RWPE1 (cell line): Measurements from ENCODE around the gene POGK.

ENCODE experiments used
- CTCF ChIA-PET: fragments of 350-600 bp; sonication (Branson Sonifier 250); formaldehyde crosslinking; extraction: SDS; loops from one replicate; lab custom pipeline; 2021; lab: Yijun Ruan, JAX
- POLR2A ChIA-PET: fragments of 400-600 bp; formaldehyde crosslinking; extraction: SDS; loops from one replicate; lab custom pipeline; 2020; ENCODE audit warnings: antibody characterized with exemption; ENCODE audit not compliant: low non-redundant PET; lab: Yijun Ruan, JAX
- DNase-seq: peaks from one replicate; pipeline ENCODE4 v3.0.0; 2012; ENCODE audit warnings: low spot score
- H3K27ac ChIP-seq: fragments of 450-650 bp; 2 replicates; pipeline ENCODE4 v1.5.1; 2017
- TF ChIP-seq, protein P1 (sequence below): fragments of 450-650 bp; conservative IDR thresholded peaks from 2 replicates; pipeline ENCODE4 v1.5.1; 2017; ENCODE audit warnings: low read depth, mild to moderate bottlenecking

POGK gene

DNA sequence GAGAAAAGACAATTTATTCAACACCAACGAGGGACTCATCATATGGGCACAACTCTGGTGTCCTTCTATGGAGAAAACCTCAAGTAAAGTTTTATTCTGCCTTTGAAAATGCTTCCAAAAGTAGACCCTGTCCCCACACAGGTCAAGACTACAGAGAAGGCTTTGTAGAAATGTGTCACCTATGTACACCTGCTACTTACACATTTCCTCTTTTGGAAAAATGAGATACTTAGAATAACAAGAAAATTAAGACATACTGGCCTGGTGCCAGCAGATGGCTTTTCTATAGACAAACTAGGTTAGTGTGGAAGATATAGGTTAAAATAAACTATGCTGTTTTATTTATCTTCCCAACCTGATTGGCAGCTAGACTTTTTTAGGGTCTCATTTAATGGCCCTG is 13.6 kb downstream of the POGK start:
- DNase-seq: no peak
- ChIA-PET CTCF (interaction anchor here (0.7 kb wide), 1 partner anchor 14 kb away, joined by 3 read pairs; the partner anchor contains the start of gene POGK), POLR2A (no interaction called here)
- TF ChIP-seq, protein P1, sequence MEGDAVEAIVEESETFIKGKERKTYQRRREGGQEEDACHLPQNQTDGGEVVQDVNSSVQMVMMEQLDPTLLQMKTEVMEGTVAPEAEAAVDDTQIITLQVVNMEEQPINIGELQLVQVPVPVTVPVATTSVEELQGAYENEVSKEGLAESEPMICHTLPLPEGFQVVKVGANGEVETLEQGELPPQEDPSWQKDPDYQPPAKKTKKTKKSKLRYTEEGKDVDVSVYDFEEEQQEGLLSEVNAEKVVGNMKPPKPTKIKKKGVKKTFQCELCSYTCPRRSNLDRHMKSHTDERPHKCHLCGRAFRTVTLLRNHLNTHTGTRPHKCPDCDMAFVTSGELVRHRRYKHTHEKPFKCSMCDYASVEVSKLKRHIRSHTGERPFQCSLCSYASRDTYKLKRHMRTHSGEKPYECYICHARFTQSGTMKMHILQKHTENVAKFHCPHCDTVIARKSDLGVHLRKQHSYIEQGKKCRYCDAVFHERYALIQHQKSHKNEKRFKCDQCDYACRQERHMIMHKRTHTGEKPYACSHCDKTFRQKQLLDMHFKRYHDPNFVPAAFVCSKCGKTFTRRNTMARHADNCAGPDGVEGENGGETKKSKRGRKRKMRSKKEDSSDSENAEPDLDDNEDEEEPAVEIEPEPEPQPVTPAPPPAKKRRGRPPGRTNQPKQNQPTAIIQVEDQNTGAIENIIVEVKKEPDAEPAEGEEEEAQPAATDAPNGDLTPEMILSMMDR: no peak
- no peak overlapping the region for H3K27ac ChIP-seq

DNA sequence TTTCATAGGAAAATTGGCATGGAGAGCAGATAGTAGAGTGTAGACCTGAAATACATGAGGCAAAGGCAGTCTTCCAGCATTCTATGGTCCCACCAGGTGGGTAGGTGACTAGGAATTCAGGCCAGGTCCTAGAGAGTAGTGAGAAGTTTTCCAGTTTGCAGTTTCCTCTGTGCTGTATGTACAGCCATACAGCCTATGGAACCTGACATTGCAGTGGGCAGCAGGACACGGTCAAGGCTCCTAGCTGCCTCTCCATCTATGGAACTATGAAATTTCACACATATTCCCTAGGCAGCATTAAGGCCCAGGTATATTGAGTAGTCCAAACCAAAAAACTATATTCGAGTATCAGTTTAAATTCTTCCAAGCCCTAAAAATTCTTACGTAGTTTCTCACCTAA is 16.3 kb downstream of the POGK start:
- TF ChIP-seq, protein P1: no peak
- no peak for DNase-seq
- POLR2A ChIA-PET: no interaction called here
- H3K27ac ChIP-seq: no peak overlapping the region
- CTCF ChIA-PET: no interaction called here

DNA sequence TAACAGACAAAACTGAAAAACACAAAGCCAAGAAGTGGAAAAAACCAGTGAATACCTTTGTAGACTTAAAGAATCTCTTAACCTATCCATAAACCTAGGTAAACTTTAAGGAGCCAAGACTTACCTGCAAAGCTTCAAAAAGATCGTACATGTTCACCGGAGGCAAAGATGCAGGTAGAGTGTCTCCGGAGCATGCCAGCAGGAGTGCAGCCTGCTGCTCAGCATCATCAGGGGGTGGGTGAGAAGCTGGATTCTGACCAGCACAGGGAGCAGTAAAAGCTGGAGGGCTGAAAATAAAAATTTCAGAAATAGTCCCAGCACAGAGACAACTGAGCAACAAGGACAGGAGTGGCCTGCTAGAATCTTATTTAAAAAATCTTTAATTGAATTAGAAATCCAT is 18.7 kb downstream of the POGK start:
- no peak overlapping the region for H3K27ac ChIP-seq
- DNase-seq: no peak
- ChIA-PET CTCF (no interaction called here), POLR2A (no interaction called here)
- TF ChIP-seq, protein P1: no peak

DNA sequence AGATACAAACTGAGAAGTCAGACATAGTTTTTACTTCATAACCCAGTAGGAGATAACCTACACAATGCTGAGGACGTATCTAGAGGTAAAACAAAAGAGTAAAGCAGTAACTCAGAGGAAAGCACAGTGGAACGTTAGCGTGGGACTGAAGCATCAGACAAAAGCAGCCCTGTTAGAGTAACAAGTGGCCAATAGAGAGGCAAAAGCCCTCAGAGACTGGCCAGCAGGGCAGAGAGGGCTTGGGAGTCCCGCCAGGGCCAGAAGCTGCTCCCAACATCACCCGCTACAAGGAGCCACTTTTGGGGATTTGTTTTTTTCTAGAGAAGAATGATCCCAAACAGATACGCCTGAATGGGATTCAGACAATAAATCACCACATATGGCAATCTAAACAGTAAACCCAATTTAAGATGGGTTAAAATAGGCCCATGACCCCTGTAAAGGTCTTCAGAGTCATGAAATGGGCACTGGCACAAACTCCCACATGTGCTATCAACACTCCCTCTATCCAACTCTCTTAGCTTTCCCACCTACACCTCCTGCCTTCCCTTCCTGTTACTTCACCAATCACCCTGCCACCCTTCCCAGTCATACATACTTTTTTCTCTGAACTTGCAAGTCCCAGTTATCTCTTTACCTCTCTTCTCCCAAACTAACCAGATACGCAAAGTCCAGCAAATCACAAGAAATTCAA is 19.6 kb downstream of the POGK start:
- ChIA-PET CTCF (no interaction called here), POLR2A (no interaction called here)
- DNase-seq: no peak
- TF ChIP-seq, protein P1: no peak
- no peak overlapping the region for H3K27ac ChIP-seq

DNA sequence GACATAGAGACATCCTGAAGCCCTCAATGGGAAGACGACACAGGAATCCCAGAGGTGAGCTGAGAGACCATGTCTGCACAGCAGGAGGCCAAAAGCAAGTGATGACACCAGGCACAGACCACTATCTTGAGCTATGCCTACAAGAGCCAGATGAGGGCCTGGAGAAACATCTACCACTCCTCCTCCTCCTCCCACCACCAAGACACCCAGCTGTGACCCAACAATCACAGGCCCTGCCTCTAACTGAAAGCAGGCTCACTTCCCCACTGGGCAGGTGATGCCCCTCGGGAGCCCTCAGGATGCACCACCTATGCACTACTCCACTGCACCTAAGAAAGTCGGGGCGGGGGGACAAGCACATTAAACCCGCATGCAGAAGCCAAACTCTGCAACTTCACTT is 20.3 kb downstream of the POGK start:
- POLR2A ChIA-PET: no interaction called here
- CTCF ChIA-PET: no interaction called here
- DNase-seq: no peak
- TF ChIP-seq, protein P1: no peak
- H3K27ac ChIP-seq: no peak overlapping the region

DNA sequence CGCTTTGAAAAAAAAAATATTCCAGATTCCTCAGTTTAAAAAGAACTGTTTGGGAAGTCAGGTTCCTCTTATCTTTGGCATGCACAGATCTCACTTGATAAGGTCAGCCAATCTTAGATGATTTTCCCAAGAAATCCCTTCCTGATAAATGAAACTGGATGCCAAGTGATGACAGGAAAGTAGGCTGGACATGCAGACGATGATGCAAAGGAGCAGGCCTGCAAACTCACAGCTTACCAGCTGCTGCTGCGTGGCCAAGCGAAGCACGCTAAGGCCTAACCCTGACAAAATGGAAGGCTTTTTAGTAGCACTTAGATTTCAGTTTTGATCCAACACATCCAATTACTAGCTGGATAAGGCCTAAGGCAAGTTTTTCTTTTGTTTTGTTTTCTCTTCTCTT is 26.7 kb downstream of the POGK start:
- POLR2A ChIA-PET: interaction anchor here (0.7 kb wide), 1 partner anchor 17 kb away, joined by 3 read pairs; no protein-coding TSS in a partner anchor
- H3K27ac ChIP-seq: no peak overlapping the region
- CTCF ChIA-PET: no interaction called here
- DNase-seq: no peak
- TF ChIP-seq, protein P1: no peak
